ENCODE measurements around the gene CPLX4. TPM values are rescaled to one million over a fixed set of nuclear protein-coding genes. Genes with fewer than 3 reads are reported as not detected.

The CPLX4 gene
- total and polyA plus RNA-seq, 2 donors (not counting 3 experiments of a cell fraction or from before 2014, with no cell fraction given) = not detected

DNA sequence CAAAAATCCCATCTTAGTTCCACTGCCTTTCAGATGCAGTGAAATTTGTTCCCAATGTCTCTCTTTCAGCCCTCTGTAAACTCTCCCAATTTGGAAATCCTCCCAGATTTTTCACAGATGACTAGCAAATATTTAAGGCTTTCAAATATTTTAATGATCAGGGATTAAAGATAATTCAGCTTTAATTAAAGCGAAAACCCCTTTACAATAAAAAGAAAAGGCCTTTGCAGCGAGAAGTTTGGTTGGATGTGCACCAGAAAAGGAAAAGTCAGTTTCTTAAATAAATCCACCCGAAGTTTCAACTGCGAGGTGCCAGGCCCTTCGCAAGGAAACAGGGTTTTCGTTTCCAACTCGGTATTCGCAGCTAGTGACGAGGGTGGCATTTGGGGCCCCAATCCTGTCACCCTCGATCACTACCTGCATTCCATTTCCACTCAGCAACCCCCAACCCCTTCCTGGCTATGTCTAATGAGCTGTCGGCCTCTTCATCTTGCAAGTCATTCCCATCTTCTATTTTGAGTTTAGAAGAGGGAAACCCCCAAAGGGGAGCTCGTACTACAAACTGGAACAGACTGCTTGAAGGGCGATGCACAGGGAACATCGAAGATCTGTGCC is 46.7 kb downstream of the CPLX4 start:
- dilution Hi-C loops (cut with MboI; ENCODE audit: extremely low pct_ligation_motif_present, low sequenced_read_pairs) = no loop called here
- POLR2A ChIA-PET = no interaction called here
- Histone ChIP-seq H3K36me3 (ENCODE audit: control insufficient read depth in 2 of 2, extremely low read depth in 1 of 2, insufficient read depth in 2 of 2, low read length in 2 of 2) (no peaks in the 10 kb centered on the region), H3K79me2 (ENCODE audit: control insufficient read depth, insufficient read depth, low read length) (no peaks in the 10 kb centered on the region), H3K4me3 (replicated peaks in 1 of 3; ENCODE audit: insufficient read depth in 1 of 3, low read depth in 1 of 3, low read length in 3 of 3) (no peak overlapping the region), H4K20me1 (replicated peaks; ENCODE audit: control insufficient read depth, extremely low read depth, insufficient read depth, low read length) (no peaks in the 10 kb centered on the region), H2AFZ (ENCODE audit: low read depth, low read length) (no peak overlapping the region), H3K9ac (replicated peaks; ENCODE audit: extremely low read depth, insufficient read depth, low read length) (no peak overlapping the region), H3K4me1 (ENCODE audit: control insufficient read depth, extremely low read depth, insufficient read depth, low read length) (peaks cover 2% of the 10 kb centered on the region), H3K9me3 (replicated peaks; ENCODE audit: control insufficient read depth, insufficient read depth, low read length) (no peaks in the 10 kb centered on the region), H3K27ac (ENCODE audit: insufficient read depth, low read depth, low read length) (no peak overlapping the region), H3K9me1 (replicated peaks; ENCODE audit: control insufficient read depth, extremely low read depth, insufficient read depth, low read length) (no peaks in the 10 kb centered on the region), H3K4me2 (ENCODE audit: insufficient read depth, low read length) (peak overlapping the region; percentile 19), H3K27me3 (ENCODE audit: control insufficient read depth in 2 of 2, insufficient read depth in 2 of 2, low read length in 2 of 2) (peaks cover 91 to 99% of the 10 kb centered on the region in 2 experiments)
- CTCF ChIA-PET = interaction anchor here (1.0 to 1.3 kb wide), 2 partner anchors 23 to 38 kb away, joined by 3 to 5 read pairs; no protein-coding TSS in a partner anchor
- DNase-seq (ENCODE audit: low read depth, low spot score) (no peak), FAIRE-seq (no peak)
- no peak for TF ChIP-seq POLR2AphosphoS5 (IDR thresholded peaks at IDR 0.05; ENCODE audit: insufficient read depth, low read depth, low read length)
- no peak for TF ChIP-seq POLR2A (IDR thresholded peaks at IDR 0.05; ENCODE audit: low read depth, low read length)
- TF ChIP-seq, protein P1, sequence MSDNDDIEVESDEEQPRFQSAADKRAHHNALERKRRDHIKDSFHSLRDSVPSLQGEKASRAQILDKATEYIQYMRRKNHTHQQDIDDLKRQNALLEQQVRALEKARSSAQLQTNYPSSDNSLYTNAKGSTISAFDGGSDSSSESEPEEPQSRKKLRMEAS (IDR thresholded peaks at IDR 0.05; ENCODE audit: insufficient read depth, insufficient read length) = no peak
- no peak for TF ChIP-seq JUN (IDR thresholded peaks at IDR 0.05; ENCODE audit: borderline replicate concordance, insufficient read depth, insufficient read length, low read depth)
- no peak for TF ChIP-seq GATA2 (IDR thresholded peaks at IDR 0.05; ENCODE audit: insufficient read depth, insufficient read length, low read depth, low read length)
- TF ChIP-seq MYC (IDR thresholded peaks at IDR 0.05; ENCODE audit: low read depth, low read length) = no peak
- TF ChIP-seq, protein P2, sequence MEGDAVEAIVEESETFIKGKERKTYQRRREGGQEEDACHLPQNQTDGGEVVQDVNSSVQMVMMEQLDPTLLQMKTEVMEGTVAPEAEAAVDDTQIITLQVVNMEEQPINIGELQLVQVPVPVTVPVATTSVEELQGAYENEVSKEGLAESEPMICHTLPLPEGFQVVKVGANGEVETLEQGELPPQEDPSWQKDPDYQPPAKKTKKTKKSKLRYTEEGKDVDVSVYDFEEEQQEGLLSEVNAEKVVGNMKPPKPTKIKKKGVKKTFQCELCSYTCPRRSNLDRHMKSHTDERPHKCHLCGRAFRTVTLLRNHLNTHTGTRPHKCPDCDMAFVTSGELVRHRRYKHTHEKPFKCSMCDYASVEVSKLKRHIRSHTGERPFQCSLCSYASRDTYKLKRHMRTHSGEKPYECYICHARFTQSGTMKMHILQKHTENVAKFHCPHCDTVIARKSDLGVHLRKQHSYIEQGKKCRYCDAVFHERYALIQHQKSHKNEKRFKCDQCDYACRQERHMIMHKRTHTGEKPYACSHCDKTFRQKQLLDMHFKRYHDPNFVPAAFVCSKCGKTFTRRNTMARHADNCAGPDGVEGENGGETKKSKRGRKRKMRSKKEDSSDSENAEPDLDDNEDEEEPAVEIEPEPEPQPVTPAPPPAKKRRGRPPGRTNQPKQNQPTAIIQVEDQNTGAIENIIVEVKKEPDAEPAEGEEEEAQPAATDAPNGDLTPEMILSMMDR (IDR thresholded peaks at IDR 0.05; ENCODE audit: extremely low read depth in 1 of 2, insufficient read depth in 1 of 2, low read depth in 1 of 2, low read length in 2 of 2) = no peak
- TF ChIP-seq FOS (IDR thresholded peaks at IDR 0.05; ENCODE audit: borderline replicate concordance, insufficient read depth, low read length) = no peak
- TF ChIP-seq EZH2 (IDR thresholded peaks at IDR 0.05; ENCODE audit: borderline replicate concordance, low read depth, low read length, severe bottlenecking) = no peak
- intact Hi-C loops (cut with micrococcal nuclease) = no loop called here
- BruUV-seq (replicated peaks) = no TSS peak
